Measurements from ENCODE around the gene EVL.
"Not testable (repeated sequence)": the region's sequence is repeated elsewhere in the genome, so short reads cannot be mapped to it uniquely, and the experiment has no call there.

The EVL gene

GRCh38 chr14:100056964-100057795, 8.0 kb upstream of the EVL start:
- TF ChIP-seq CTCF (IDR thresholded peaks at IDR 0.05; ENCODE audit: insufficient read depth, low read depth, low read length, missing control alignments): peak; percentile 49
- no peak overlapping the region for H3K4me3 ChIP-seq (ENCODE audit: low read depth, low read length)
- peak; percentile 69 for DNase-seq (ENCODE audit: low read depth)

DNA sequence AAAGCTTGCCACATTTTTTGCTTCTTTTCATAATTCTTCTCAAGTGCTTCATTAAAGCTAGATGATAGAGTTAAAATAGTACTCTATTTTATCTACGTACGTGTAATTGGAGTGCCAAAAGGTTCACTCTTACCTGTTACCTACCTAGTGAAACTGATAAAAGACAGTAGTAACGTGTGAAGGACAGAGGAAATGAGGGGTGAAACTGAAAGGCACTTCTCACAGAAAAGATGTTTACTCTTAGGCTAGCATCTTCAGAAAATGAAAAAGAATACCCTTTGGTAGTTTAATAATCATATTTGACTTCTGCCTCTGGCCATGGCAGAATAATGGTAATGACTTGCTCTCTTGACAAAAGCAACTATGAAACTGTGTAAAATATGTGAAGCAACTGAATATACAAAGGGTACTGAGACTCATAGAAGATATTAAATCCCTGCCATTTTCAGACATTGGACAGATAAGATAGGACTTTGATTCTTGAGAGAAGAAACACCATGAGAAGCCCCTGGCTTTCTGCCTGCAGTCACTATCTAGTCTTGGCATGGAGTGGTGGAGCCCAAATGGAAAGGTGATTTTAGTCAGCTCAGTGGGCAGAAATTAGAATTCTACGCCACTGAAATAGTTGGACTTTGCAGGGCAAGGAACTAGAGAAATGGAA, 6.3 kb upstream of the EVL start:
- DNase-seq (ENCODE audit: low read depth): peak; percentile 75
- TF ChIP-seq CTCF (IDR thresholded peaks at IDR 0.05; ENCODE audit: insufficient read depth, low read depth, low read length, missing control alignments): no peak
- no peak overlapping the region for H3K4me3 ChIP-seq (ENCODE audit: low read depth, low read length)

DNA sequence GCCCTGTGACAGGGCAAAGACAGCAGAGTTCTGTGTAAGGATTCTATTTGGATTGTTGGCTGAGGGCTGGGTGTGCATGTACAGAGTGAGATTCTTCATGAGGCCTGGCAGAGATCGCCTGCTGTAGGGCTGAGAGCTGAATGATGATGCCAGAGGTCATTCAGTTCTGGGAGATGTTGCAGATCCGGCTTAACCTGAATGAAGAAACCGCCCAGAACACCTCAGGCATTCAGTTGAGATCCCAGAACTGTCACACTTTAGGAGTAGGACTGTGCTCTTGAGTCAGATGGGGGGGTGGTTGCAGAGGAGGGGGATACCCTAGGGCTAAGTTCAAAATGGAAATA, 5.8 kb upstream of the EVL start:
- no peak for DNase-seq (ENCODE audit: low read depth)
- H3K4me3 ChIP-seq (ENCODE audit: low read depth, low read length): no peak overlapping the region
- TF ChIP-seq CTCF (IDR thresholded peaks at IDR 0.05; ENCODE audit: insufficient read depth, low read depth, low read length, missing control alignments): no peak

DNA sequence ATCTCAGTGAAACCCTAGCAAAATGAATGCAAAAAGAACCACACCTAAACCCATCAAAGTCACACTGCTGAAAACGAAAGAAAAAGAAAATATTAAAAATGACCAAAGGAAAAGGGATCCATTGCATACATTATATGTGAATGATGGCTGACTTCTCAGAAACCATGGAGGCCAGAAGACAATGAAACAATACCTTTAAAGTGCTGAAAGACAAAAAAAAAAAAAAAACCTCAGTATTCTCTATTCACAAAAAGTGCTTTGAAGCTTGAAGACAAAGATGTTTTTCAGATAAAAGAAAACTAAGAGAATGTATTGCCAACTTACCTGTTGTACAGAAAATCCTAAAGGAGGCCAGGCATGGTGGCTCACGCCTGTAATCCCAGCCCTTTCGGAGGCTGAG, 4.5 kb upstream of the EVL start:
- no peak for TF ChIP-seq CTCF (IDR thresholded peaks at IDR 0.05; ENCODE audit: insufficient read depth, low read depth, low read length, missing control alignments)
- no peak for DNase-seq (ENCODE audit: low read depth)
- H3K4me3 ChIP-seq (ENCODE audit: low read depth, low read length): no peak overlapping the region

GRCh38 chr14:100062590-100062989, 2.6 kb upstream of the EVL start:
- no peak for TF ChIP-seq CTCF (IDR thresholded peaks at IDR 0.05; ENCODE audit: insufficient read depth, low read depth, low read length, missing control alignments)
- H3K4me3 ChIP-seq (ENCODE audit: low read depth, low read length): no peak overlapping the region
- DNase-seq (ENCODE audit: low read depth): no peak

DNA sequence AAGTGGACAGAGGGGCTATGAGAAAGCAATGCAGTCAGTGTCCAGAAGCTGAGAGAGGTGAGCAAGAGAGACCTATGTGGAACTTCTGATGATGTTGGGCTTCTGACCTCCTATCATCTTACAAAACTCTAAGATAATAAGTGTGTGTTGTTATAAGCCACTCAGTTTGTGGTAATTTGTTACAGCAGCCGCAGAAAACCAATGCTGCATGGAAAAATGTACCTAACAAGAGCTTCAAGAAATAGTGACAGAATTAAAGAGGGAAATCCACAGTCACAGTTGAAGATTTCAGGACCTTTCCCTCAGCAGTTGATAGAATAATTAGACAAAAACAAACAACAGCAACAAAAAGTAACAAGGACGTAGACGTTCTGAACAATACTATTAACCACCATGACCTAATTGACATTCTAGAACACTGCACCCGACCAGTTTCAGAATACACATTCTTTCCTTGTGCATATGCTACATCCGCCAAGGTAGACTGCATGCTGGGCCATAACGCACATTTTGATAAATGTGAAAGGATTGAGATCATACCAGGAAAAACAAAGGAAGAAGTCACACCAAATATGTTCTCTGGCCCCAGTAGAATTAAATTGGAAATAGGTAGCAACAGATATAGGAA, 1.8 kb upstream of the EVL start:
- H3K4me3 ChIP-seq (ENCODE audit: low read depth, low read length): no peak overlapping the region
- TF ChIP-seq CTCF (IDR thresholded peaks at IDR 0.05; ENCODE audit: insufficient read depth, low read depth, low read length, missing control alignments): no peak
- DNase-seq (ENCODE audit: low read depth): no peak

- DNase-seq (ENCODE audit: low read depth): not testable (repeated sequence)
- H3K4me3 ChIP-seq (ENCODE audit: low read depth, low read length): peak overlapping the region; percentile 68
Measured at GRCh38 chr14:100064335-100065092, 708 bp upstream of the EVL start.
